Kidney (tissue), 14 donors: ENCODE data around the gene SPECC1. TPM values are rescaled to one million over a fixed set of nuclear protein-coding genes. Genes with fewer than 3 reads are reported as not detected.
A peak's percentile ranks its signal among the peaks of the same experiment; 100 is the strongest.

Experiments
- DNase-seq, 5 donors: peaks; one replicate each; pipeline ENCODE4 v3.0.0-alpha.2; 2013 to 2020
- FAIRE-seq: peaks from 2 replicates; lab custom pipeline; 2012; peaks lifted over from hg19 to GRCh38; lab: Jason Lieb, UNC
- H3K27ac ChIP-seq, 2 donors: one replicate each; pipeline ENCODE4 v1.7.0; 2013; ENCODE audit warnings: low read depth in 2 of 2, low read length in 2 of 2, inconsistent platforms in 1 of 2
- H3K27me3 ChIP-seq: one replicate; pipeline ENCODE4 v1.7.1; 2013; ENCODE audit warnings: low read length, inconsistent platforms; ENCODE audit not compliant: control insufficient read depth, insufficient read depth
- H3K36me3 ChIP-seq, 3 donors: one replicate each; pipeline versions ENCODE4 v1.7.0 to v1.7.1; 2013; ENCODE audit warnings: low read length in 3 of 3, control low read depth in 1 of 3, inconsistent platforms in 1 of 3; ENCODE audit not compliant: insufficient read depth in 3 of 3, control insufficient read depth in 2 of 3
- H3K4me1 ChIP-seq, 3 donors: one replicate each; pipeline versions ENCODE4 v1.7.0 to v1.7.1; 2013; ENCODE audit warnings: low read length in 3 of 3, inconsistent platforms in 1 of 3, low read depth in 1 of 3; ENCODE audit not compliant: control insufficient read depth in 2 of 3, insufficient read depth in 2 of 3
- H3K4me3 ChIP-seq, 3 donors: one replicate each; pipeline versions ENCODE4 v1.7.0 to v1.8.1; 2013; ENCODE audit warnings: low read length in 3 of 3, control low read depth in 1 of 3, inconsistent platforms in 1 of 3
- H3K9ac ChIP-seq, 3 donors: one replicate each; pipeline versions ENCODE4 v1.7.0 to v1.7.1; 2013; ENCODE audit warnings: low read length in 3 of 3, control low read depth in 1 of 3, inconsistent platforms in 1 of 3
- H3K9me3 ChIP-seq, 3 donors: one replicate each; pipeline versions ENCODE4 v1.7.0 to v1.7.1; 2013; ENCODE audit warnings: low read length in 3 of 3, control low read depth in 1 of 3, inconsistent platforms in 1 of 3; ENCODE audit not compliant: control insufficient read depth in 2 of 3, insufficient read depth in 1 of 3
- CTCF ChIP-seq: IDR thresholded peaks from 3 replicates; pipeline ENCODE4 v1.5.1; 2012; ENCODE audit warnings: mild to moderate bottlenecking, moderate library complexity, borderline replicate concordance; ENCODE audit not compliant: insufficient read depth; ENCODE audit errors: extremely low read depth
- intact Hi-C: fragments of 100-400 bp; cut with DNase I; formaldehyde crosslinking; loops from one replicate; pipeline ENCODE4 v1.11.1; 2022
- polyA plus RNA-seq: library from polyadenylated mRNA; stranded (reverse); fragments of 350-450 nt; fragmentation: Illumina TruSeq; extraction: RNeasy Lipid Tissue Mini Kit (QIAGEN cat#74804); gene quantifications from one replicate; pipeline ENCODE4 v1.2.3, GENCODE V29; 2014; ENCODE audit warnings: low read depth, low replicate concordance; ENCODE audit not compliant: insufficient read depth
- total RNA-seq: library from RNA; stranded (reverse); fragmentation: NEBNext Ultra II Directional; extraction: Animal tissue kit (Norgen Biotek cat#: 25700); gene quantifications from one replicate; pipeline ENCODE4 v1.2.1, GENCODE V29; 2021
- donor health status: control.
- donor health status: control.
- donor health status: control.
- donor health status: control.
- donor health status: control.
- donor health status: DM: yes; HTN: yes; CAD: no.
- donor health status: Normal renal cell carcinoma (clear cell type).

Gene SPECC1
- total and polyA plus RNA-seq, 2 donors from 2014 or later: 7.6 to 29.1 TPM

- TF ChIP-seq CTCF: peak; percentile 61
- Histone ChIP-seq H3K9ac (no peak overlapping the region), H3K4me1 (no peaks in the 10 kb centered on the region), H3K9me3 (no peaks in the 10 kb centered on the region), H3K36me3 (no peaks in the 10 kb centered on the region), H3K4me3 (no peak overlapping the region), H3K27ac (no peak overlapping the region), H3K27me3 (no peaks in the 10 kb centered on the region)
- intact Hi-C loops: loop anchor here (5.0 kb wide), 1 partner anchor 124 kb away; no protein-coding TSS in a partner anchor
- DNase-seq: peak in 3 of 5 donors; percentile 52 to 82 (median 65)
- peak; percentile 79 for FAIRE-seq
Measured at GRCh38 chr17:20116683-20117309, 107.6 kb downstream of the SPECC1 start.

- FAIRE-seq (no peak), DNase-seq (no peak)
- no peak for TF ChIP-seq CTCF
- intact Hi-C loops: loop anchor here (5.0 kb wide), 1 partner anchor 126 kb away; no protein-coding TSS in a partner anchor
- no peaks in the 10 kb centered on the region for H3K36me3 ChIP-seq
- H3K27ac ChIP-seq: no peak overlapping the region
- no peaks in the 10 kb centered on the region for H3K4me1 ChIP-seq
- H3K27me3 ChIP-seq: no peaks in the 10 kb centered on the region
- H3K9ac ChIP-seq: no peak overlapping the region
- no peaks in the 10 kb centered on the region for H3K9me3 ChIP-seq
- H3K4me3 ChIP-seq: no peak overlapping the region
Measured at GRCh38 chr17:20118280-20118679, 109.1 kb downstream of the SPECC1 start.

- intact Hi-C loops: loop anchor here (10.0 kb wide), 1 partner anchor 194 kb away; no protein-coding TSS in a partner anchor
Measured at GRCh38 chr17:20120836-20121235, 111.7 kb downstream of the SPECC1 start.

More at GRCh38 chr17:20120836-20121235, 111.7 kb downstream of the SPECC1 start:
- no peak overlapping the region for H3K27ac ChIP-seq
- H3K4me3 ChIP-seq: no peak overlapping the region
- H3K27me3 ChIP-seq: no peaks in the 10 kb centered on the region
- DNase-seq: peak in 1 of 5 donors; percentile 10
- TF ChIP-seq CTCF: no peak
- no peaks in the 10 kb centered on the region for H3K36me3 ChIP-seq
- no peaks in the 10 kb centered on the region for H3K4me1 ChIP-seq
- no peak for FAIRE-seq
- no peak overlapping the region for H3K9ac ChIP-seq
- no peaks in the 10 kb centered on the region for H3K9me3 ChIP-seq
